Ishikawa (cell line): ENCODE data around the gene COMP.

Experiments
- TAF1 ChIP-seq: IDR thresholded peaks from 2 replicates; pipeline ENCODE4 v1.6.1; 2012; ENCODE audit warnings: low read depth, mild to moderate bottlenecking
- TF ChIP-seq, protein P1 (sequence below): IDR thresholded peaks from 2 replicates; pipeline ENCODE4 v1.6.1; 2012
- TF ChIP-seq, protein P2 (sequence below): IDR thresholded peaks from 2 replicates; pipeline ENCODE4 v1.6.1; 2012; ENCODE audit warnings: low read depth, mild to moderate bottlenecking

DNA sequence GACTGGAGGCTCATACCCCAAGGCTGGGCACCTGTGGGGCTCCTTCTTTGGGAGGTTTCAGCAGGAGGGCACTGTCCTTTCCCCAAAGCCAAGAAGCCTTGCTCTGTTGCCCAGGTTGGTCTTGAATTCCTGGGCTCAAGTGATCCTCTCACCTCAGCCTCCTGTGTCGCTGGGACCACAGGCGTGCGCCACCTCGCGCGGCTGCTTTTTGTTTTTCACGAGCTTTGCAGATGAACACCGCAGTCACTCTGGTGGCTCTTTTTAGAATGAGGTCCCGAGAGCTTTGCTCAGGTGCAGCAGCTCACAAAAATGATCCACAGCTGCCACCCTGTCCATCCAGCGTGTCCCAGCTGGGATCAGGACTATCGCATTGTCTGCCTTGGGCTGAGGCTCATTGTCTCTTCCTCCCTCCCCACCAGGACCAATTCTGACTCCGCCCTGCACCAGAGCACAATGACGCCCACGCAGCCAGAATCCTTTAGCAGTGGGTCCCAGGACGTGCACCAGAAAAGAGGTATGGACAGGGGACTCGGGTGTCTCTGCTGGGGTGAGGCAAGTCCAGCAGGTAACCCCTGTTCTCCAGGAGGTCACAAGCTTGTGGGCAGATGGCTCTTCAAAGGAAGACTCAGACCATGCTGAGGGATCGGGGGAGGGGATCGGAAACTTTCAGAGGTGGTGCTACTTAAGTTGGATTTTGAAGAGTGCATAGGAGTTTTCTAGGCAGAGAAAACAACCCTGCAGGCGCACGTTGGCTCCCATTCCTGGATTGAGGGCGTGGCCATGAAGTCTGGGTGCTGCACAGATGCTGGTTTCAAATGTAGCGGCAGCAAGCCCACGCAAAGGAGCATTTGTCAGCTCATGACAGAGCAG lies 41.5 kb downstream of the COMP start:
- TF ChIP-seq TAF1, result no peak
- TF ChIP-seq, protein P1, sequence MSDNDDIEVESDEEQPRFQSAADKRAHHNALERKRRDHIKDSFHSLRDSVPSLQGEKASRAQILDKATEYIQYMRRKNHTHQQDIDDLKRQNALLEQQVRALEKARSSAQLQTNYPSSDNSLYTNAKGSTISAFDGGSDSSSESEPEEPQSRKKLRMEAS, result no peak
- TF ChIP-seq, protein P2, sequence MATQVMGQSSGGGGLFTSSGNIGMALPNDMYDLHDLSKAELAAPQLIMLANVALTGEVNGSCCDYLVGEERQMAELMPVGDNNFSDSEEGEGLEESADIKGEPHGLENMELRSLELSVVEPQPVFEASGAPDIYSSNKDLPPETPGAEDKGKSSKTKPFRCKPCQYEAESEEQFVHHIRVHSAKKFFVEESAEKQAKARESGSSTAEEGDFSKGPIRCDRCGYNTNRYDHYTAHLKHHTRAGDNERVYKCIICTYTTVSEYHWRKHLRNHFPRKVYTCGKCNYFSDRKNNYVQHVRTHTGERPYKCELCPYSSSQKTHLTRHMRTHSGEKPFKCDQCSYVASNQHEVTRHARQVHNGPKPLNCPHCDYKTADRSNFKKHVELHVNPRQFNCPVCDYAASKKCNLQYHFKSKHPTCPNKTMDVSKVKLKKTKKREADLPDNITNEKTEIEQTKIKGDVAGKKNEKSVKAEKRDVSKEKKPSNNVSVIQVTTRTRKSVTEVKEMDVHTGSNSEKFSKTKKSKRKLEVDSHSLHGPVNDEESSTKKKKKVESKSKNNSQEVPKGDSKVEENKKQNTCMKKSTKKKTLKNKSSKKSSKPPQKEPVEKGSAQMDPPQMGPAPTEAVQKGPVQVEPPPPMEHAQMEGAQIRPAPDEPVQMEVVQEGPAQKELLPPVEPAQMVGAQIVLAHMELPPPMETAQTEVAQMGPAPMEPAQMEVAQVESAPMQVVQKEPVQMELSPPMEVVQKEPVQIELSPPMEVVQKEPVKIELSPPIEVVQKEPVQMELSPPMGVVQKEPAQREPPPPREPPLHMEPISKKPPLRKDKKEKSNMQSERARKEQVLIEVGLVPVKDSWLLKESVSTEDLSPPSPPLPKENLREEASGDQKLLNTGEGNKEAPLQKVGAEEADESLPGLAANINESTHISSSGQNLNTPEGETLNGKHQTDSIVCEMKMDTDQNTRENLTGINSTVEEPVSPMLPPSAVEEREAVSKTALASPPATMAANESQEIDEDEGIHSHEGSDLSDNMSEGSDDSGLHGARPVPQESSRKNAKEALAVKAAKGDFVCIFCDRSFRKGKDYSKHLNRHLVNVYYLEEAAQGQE, result no peak
